Activated CD8-positive, alpha-beta memory T cell treated with anti-CD3 and anti-CD28 coated beads, Interleukin-2, amount 50 U/mL, for 48 hours (primary cell): Measurements from ENCODE around the gene EPB41L5.
A peak's percentile ranks its signal among the peaks of the same experiment; 100 is the strongest.
"Not testable (repeated sequence)": the region's sequence is repeated elsewhere in the genome, so short reads cannot be mapped to it uniquely, and the experiment has no call there.

ENCODE experiments used
- DNase-seq: peaks from one replicate; pipeline ENCODE4 v3.0.0-alpha.2; 2020

Gene EPB41L5

DNA sequence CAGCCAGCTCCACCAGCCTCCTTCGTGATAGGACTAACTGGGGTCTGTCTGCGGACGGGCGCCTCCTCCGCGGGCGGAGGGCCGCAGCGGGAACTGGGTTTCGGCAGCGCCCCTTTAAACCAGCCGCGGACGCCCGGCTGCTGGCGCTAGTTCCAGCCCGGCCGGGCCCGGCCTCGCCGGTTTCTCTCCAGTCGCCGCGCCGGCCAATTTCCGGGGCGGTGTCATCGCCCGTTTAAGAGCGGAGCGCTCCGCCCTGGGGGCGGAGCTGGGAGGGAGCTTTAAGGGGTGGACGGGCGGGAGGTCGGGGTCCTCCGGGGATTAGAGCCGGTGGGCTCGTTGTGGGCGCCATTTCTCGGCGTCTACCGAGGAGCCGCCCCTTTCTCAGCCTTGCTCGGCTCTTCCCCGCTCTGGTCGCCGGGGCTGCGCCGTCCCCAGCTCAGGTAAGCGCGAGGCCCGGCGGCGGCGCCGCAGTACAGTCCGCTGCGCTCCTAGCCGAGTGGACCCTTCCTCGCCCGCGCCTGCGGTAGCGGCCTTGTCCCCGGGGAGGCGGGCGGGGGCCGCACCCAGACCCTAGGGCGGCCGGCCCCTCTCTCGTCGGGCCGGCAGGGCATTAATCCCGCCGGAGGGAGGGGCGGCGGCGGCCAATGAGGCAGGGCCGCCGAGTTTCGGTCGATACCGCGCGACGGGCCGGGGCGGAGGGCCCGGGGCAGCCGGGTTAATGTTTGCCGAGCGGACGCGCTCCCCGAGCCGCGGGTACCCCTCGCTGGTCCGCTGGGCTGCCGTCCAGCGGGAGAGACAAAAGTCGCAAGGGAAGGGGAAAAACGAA is at the start of gene EPB41L5:
Gene EPB41L5 (plus strand): TSS at position 307 of the 826 bp plus-strand sequence. CDS start 6,008 bp downstream, outside the sequence.
- peak; percentile 92 for DNase-seq

DNA sequence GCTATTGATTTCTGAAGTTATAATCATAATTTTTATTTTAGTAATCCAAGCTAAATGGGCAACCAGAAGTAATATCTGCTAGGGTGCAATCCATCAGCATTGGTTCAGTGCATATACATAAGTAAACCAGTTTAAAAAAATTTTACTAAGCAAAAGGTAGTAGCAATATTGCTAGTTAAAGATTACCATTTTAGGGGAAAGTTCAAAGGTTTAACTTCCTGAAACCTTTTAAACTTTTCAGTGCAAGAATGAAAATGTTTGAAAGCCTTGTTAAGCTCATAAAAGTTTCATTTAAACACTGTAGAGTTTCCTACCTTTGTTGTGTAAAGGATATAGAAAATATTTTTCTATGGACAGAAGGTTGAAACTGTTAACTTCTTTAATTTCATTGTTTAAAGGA is 31.0 kb upstream of the EPB41L5 start:
- DNase-seq: no peak

DNA sequence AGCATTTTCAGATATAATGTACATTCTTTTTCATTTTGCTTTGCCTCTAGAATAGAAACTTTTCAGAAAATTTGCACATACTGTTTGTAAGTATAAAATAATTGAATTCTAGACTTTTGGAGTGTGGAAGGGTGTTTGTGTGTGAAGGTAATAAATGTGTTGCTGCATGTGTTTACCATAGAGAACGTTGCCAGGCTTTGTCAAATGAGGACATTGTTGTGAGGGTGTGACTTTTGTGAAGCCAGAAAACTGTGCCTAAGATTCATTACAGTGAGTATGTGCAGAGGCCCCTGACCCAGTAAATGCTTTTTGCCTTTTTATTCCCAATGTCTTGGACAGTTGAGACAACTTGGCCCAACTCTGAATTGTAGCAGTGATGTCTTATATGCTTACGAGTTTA is 30.4 kb upstream of the EPB41L5 start:
- DNase-seq: no peak

DNA sequence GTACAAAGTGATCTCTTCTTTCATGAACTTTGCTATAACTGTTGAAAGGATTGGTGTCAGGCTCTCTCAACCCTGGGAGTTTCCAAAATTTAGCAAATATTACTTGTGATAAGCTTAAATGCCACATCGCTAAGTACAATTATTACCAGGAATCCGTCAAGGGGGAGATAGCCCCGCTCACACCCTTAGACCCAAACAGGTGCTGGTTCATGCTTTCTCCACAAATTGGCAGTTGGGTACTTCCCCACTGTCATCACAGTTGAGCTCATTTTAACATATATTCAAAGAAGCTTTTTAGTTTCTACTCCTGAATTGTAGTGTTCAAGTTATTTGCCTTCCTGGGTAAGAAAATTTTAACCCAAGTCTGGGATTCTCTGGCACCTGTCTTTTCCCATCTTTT is 29.8 kb upstream of the EPB41L5 start:
- no peak for DNase-seq

- no peak for DNase-seq
Observed at GRCh38 chr2:119996148-119996547, 16.7 kb upstream of the EPB41L5 start.

- DNase-seq: not testable (repeated sequence)
Observed at GRCh38 chr2:119996896-119997891, 15.7 kb upstream of the EPB41L5 start.

DNA sequence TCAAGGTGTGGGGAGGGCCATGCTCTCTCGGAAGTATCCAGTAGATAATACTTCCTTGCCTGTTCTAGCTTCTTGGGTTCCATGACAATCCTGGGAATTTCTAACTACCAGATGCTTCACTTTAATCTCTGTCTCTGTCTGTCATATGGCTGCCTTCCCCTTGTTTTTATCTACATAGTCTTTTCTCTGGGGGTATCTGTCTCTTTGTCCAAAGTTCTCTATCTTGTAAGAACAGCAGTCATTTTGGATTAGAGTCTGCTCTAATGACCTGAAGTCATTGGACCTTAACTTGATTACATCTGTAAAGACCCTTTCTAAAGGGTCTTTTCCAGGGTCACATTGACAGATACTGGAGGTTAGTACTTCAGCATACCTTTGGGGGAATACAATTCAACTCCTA is 11.4 kb upstream of the EPB41L5 start:
- DNase-seq: no peak

- DNase-seq: no peak
Observed at GRCh38 chr2:120004254-120004653, 8.6 kb upstream of the EPB41L5 start.

- DNase-seq: no peak
Observed at GRCh38 chr2:120005834-120006521, 6.9 kb upstream of the EPB41L5 start.

DNA sequence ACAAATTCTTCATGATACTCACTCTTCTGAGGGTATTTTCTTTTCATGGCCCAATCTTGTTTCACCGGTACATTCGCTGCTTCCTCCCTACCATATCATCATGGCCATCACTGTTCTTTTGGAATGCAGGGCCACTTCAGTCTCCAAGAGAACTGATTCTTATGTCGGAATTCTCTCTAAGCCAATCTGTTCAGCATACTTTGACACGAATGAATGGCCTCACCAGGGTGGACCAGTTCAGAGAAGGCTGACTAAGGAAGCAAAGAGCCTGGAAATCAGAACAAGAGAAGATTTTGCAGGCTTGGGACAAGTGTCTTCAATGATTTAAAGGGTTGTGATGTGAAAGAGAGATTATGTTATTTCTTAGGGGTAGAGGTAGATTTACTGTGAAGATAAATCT is 5.0 kb upstream of the EPB41L5 start:
- no peak for DNase-seq

DNA sequence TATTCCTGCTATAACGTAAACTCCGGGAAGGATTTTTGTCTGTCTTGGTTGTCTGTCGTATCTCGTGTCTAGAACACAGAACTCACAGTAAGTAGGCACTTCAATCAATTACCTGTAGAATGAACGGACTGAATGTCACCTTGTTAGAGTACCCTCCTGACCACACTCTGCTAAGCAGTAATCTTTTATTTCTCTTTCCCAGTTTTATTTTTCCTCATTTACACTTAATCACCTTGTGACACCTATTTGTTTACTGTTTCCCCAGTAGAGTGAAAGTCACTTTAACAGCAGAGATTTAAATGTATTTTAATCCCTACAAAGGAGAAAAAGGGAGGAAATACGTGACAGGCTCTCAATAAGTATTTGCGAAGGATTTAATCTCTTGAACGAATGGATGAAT is 514 bp upstream of the EPB41L5 start:
- DNase-seq: no peak

GRCh38 chr2:120013597-120014223 is 833 bp downstream of the EPB41L5 start:
- DNase-seq: no peak

- no peak for DNase-seq
Observed at GRCh38 chr2:120014226-120014980, 1.5 kb downstream of the EPB41L5 start.

- DNase-seq: no peak
Observed at GRCh38 chr2:120016800-120017199, 3.9 kb downstream of the EPB41L5 start.

DNA sequence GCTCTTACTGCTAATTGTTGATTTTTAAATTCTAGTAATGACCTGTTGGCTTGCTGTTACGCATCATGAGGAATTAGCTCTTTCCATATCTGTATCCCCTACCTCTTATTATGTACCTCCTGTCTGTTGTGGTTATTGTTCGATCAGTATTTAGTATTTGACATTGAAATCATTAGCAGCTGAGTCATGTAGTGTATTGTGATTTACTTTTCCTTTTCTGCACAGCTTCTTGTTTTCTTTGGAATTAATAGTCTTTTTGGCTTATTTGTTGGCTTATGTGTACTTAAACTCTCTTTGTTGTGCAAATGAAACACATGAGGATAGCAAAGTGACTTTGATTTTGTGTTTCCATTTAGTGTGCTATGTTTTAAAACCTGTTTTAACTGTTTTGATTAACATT is 4.3 kb downstream of the EPB41L5 start:
- DNase-seq: no peak

GRCh38 chr2:120018549-120018948 is 5.7 kb downstream of the EPB41L5 start:
- no peak for DNase-seq

DNA sequence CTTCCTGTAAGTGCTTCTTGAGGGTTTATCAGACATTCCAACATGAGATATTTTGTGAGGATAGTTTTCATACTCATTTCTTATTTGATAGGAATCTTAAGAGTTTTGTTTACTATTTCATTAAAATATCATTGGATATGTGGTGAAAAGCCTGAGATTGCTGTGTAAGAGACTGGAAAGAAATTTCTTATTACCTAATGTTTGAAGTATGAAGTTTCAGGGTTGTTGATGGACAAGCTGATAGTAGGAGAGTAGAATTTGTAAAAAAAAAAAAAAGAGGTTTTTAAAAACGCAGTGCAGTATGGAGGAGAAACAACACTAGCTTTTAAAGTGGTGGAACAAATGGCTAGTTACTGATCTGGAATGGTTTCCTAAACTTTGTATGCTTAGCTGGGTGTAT is 7.7 kb downstream of the EPB41L5 start:
- DNase-seq: no peak

GRCh38 chr2:120022505-120022904 is 9.6 kb downstream of the EPB41L5 start:
- DNase-seq: not testable (repeated sequence)

DNA sequence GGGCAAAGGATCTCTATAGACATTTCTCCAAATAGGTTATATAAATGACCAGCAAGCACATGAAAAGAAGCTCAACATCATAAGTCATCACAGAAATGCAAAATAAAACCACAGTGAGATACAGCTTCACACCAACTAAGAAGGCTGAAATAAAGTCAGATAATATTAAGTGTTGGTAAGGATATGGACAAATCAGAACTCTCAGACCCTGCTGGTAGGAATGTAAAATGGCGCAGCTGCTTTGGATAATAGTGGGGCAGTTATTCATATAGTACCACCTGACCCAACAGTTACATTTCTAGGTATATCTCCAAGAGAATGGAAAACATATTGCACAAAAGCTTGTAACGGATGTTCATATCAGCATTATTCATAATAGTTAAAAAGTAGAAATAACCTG is 14.0 kb downstream of the EPB41L5 start:
- DNase-seq: no peak

DNA sequence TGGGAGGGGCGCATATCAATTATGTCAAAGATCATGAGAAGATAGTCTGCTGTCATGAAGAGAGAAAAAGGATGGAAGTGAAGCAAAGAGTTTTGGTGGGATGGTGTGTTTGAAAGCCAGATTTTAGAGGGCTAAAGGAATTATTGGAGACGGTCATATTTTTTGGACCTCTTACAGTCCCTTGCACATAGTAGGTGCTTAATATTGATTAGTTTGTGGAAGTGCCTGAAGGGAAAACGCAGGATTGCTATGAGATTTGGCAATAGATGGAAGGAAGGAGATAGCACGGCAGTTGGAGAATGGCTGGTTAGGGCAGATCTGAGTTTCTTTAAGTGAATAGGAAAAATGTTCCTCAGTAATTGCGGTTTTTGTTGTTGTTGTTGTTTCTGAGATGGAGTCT is 15.9 kb downstream of the EPB41L5 start:
- no peak for DNase-seq

- no peak for DNase-seq
Observed at GRCh38 chr2:120029672-120030640, 17.1 kb downstream of the EPB41L5 start.
